H9 (cell line): ENCODE measurements around the gene MCHR1. TPM values are rescaled to one million over a fixed set of nuclear protein-coding genes. Genes with fewer than 3 reads are reported as not detected.
"Not testable (repeated sequence)": the region's sequence is repeated elsewhere in the genome, so short reads cannot be mapped to it uniquely, and the experiment has no call there.

ENCODE experiments used
- DNase-seq: peaks from one replicate; pipeline ENCODE4 v3.0.0-alpha.2; 2017
- H2AFZ ChIP-seq: one replicate; pipeline ENCODE4 v1.6.1; 2013; ENCODE audit warnings: mild to moderate bottlenecking, low read length, control low read depth, moderate library complexity
- H2AK5ac ChIP-seq: 2 replicates; pipeline ENCODE4 v1.6.1; 2013; ENCODE audit warnings: low read length, control low read depth, mixed read lengths; ENCODE audit not compliant: insufficient read length
- H2BK120ac ChIP-seq: one replicate; pipeline ENCODE4 v1.6.1; 2013; ENCODE audit warnings: low read depth, mild to moderate bottlenecking, low read length, control low read depth, inconsistent platforms; ENCODE audit not compliant: poor library complexity, severe bottlenecking
- H2BK12ac ChIP-seq: 2 replicates; pipeline ENCODE4 v1.6.1; 2013; ENCODE audit warnings: low read length, control low read depth, mixed read lengths, low read depth; ENCODE audit not compliant: insufficient read length
- H2BK15ac ChIP-seq: 2 replicates; pipeline ENCODE4 v1.6.1; 2013; ENCODE audit warnings: low read depth, low read length, control low read depth
- H2BK20ac ChIP-seq: one replicate; pipeline ENCODE4 v1.6.1; 2013; ENCODE audit warnings: low read depth, mild to moderate bottlenecking, low read length, control low read depth, inconsistent platforms; ENCODE audit not compliant: poor library complexity, severe bottlenecking
- H2BK5ac ChIP-seq: 2 replicates; pipeline ENCODE4 v1.6.1; 2013; ENCODE audit warnings: low read length, control low read depth, mixed read lengths; ENCODE audit not compliant: insufficient read length
- H3K14ac ChIP-seq: 2 replicates; pipeline ENCODE4 v1.6.1; 2013; ENCODE audit warnings: low read length, control low read depth; ENCODE audit not compliant: insufficient read depth
- H3K18ac ChIP-seq: 2 replicates; pipeline ENCODE4 v1.6.1; 2013; ENCODE audit warnings: low read depth, mild to moderate bottlenecking, mixed read lengths, low read length, control low read depth; ENCODE audit not compliant: insufficient read length
- H3K23ac ChIP-seq: 2 replicates; pipeline ENCODE4 v1.6.1; 2013; ENCODE audit warnings: low read length, control low read depth, mixed read lengths, low read depth; ENCODE audit not compliant: insufficient read length
- H3K23me2 ChIP-seq: 2 replicates; pipeline ENCODE4 v1.6.1; 2013; ENCODE audit warnings: low read depth, mild to moderate bottlenecking, mixed read lengths, low read length, control low read depth; ENCODE audit not compliant: insufficient read length, poor library complexity, severe bottlenecking
- H3K27ac ChIP-seq: 2 replicates; pipeline ENCODE4 v1.5.1; 2013; ENCODE audit warnings: low read length, control low read depth, mixed read lengths, low read depth; ENCODE audit not compliant: insufficient read length
- H3K27me3 ChIP-seq: 2 replicates; pipeline ENCODE4 v1.6.1; 2013; ENCODE audit warnings: low read length, control low read depth, inconsistent platforms; ENCODE audit not compliant: insufficient read depth
- H3K4ac ChIP-seq: 2 replicates; pipeline ENCODE4 v1.6.1; 2013; ENCODE audit warnings: low read depth, mild to moderate bottlenecking, control low read depth, inconsistent platforms, low read length, moderate library complexity
- H3K4me1 ChIP-seq: 2 replicates; pipeline ENCODE4 v1.6.1; 2013; ENCODE audit warnings: low read length, control low read depth, inconsistent platforms; ENCODE audit not compliant: insufficient read depth
- H3K4me2 ChIP-seq: 2 replicates; pipeline ENCODE4 v1.6.1; 2013; ENCODE audit warnings: low read length, control low read depth, mixed read lengths; ENCODE audit not compliant: insufficient read length, insufficient read depth
- H3K56ac ChIP-seq: 2 replicates; pipeline ENCODE4 v1.6.1; 2013; ENCODE audit warnings: low read depth, mild to moderate bottlenecking, mixed read lengths, low read length, control low read depth; ENCODE audit not compliant: insufficient read length
- H3K79me1 ChIP-seq: 2 replicates; pipeline ENCODE4 v1.6.1; 2013; ENCODE audit warnings: low read depth, mild to moderate bottlenecking, moderate library complexity, low read length, control low read depth, inconsistent platforms; ENCODE audit not compliant: insufficient read depth, poor library complexity, severe bottlenecking
- H3K79me2 ChIP-seq: 2 replicates; pipeline ENCODE4 v1.6.1; 2013; ENCODE audit warnings: low read length, control low read depth, inconsistent platforms; ENCODE audit not compliant: insufficient read depth
- H3K9ac ChIP-seq: 2 replicates; pipeline ENCODE4 v1.6.1; 2013; ENCODE audit warnings: low read length, control low read depth, mixed read lengths; ENCODE audit not compliant: insufficient read length; ENCODE audit errors: extremely low read depth
- H3K9me3 ChIP-seq: one replicate; pipeline ENCODE4 v1.6.1; 2013; ENCODE audit warnings: low read depth, low read length, inconsistent platforms; ENCODE audit not compliant: control insufficient read depth
- H3T11ph ChIP-seq: one replicate; pipeline ENCODE4 v1.6.1; 2013; ENCODE audit warnings: mild to moderate bottlenecking, low read length, control low read depth, inconsistent platforms
- H4K20me1 ChIP-seq: one replicate; pipeline ENCODE4 v1.6.1; 2013; ENCODE audit not compliant: control insufficient read depth, insufficient read length, insufficient read depth
- H4K5ac ChIP-seq: 2 replicates; pipeline ENCODE4 v1.6.1; 2013; ENCODE audit warnings: low read depth, mild to moderate bottlenecking, mixed read lengths, low read length, control low read depth; ENCODE audit not compliant: insufficient read length
- H4K8ac ChIP-seq: replicated peaks from 2 replicates; pipeline ENCODE4 v1.6.1; 2013; ENCODE audit warnings: low read length, control low read depth, mixed read lengths, low read depth; ENCODE audit not compliant: insufficient read length
- H4K91ac ChIP-seq: 2 replicates; pipeline ENCODE4 v1.6.1; 2013; ENCODE audit warnings: low read depth, mild to moderate bottlenecking, moderate library complexity, mixed read lengths, low read length, control low read depth; ENCODE audit not compliant: insufficient read length
- H3K27ac Mint-ChIP-seq, 3 experiments: 2 replicates in 2 of 3; 3 replicates in 1 of 3; pipeline ENCODE4 v1.8.0; 2020 to 2021; ENCODE audit warnings: mixed read lengths in 3 of 3, mild to moderate bottlenecking in 1 of 3, moderate library complexity in 1 of 3
- H3K27me3 Mint-ChIP-seq: 2 replicates; pipeline ENCODE4 v1.8.0; 2021; ENCODE audit warnings: low read depth, mild to moderate bottlenecking, moderate library complexity, mixed read lengths
- H3K36me3 Mint-ChIP-seq, 3 experiments: 2 replicates in 2 of 3; 3 replicates in 1 of 3; pipeline ENCODE4 v1.8.0; 2020 to 2021; ENCODE audit warnings: low read depth in 3 of 3, mixed read lengths in 3 of 3; ENCODE audit not compliant: insufficient read depth in 1 of 3
- H3K4me1 Mint-ChIP-seq, 2 experiments: 2 replicates each; pipeline ENCODE4 v1.8.0; 2020; ENCODE audit warnings: mixed read lengths in 2 of 2
- H3K4me3 Mint-ChIP-seq, 2 experiments: 2 replicates in 1 of 2; 3 replicates in 1 of 2; pipeline ENCODE4 v1.8.0; 2020 to 2021; ENCODE audit warnings: mild to moderate bottlenecking in 2 of 2, mixed read lengths in 2 of 2, moderate library complexity in 1 of 2
- H3K9me3 Mint-ChIP-seq, 2 experiments: 2 replicates in 1 of 2; 3 replicates in 1 of 2; pipeline ENCODE4 v1.8.0; 2020; ENCODE audit warnings: mild to moderate bottlenecking in 2 of 2, mixed read lengths in 2 of 2, moderate library complexity in 1 of 2
- WGBS: extraction: QIAGEN DNeasy Blood & Tissue Kit; methylation state at CpG from one replicate; pipeline ENCODE4 v1.1.7; 2013; ENCODE audit warnings: missing lambda C conversion rate, low lambda C conversion rate, mixed read lengths; ENCODE audit not compliant: insufficient read length; ENCODE audit errors: extremely low coverage; 5-methylcytosine and 5-hydroxymethylcytosine counted together
- total RNA-seq: library from RNA; stranded (reverse); gene quantifications from 2 replicates; pipeline ENCODE4 v1.2.1, GENCODE V29; 2021
- TF ChIP-seq, protein P1 (sequence below): fragments of 200-600 bp; sonication (generic); conservative IDR thresholded peaks from 3 replicates; pipeline ENCODE4 v1.8.0; 2021; ENCODE audit warnings: antibody characterized with exemption, mild to moderate bottlenecking

MCHR1 gene
- total RNA-seq, 1 experiment from 2014 or later: 2.9 TPM

DNA sequence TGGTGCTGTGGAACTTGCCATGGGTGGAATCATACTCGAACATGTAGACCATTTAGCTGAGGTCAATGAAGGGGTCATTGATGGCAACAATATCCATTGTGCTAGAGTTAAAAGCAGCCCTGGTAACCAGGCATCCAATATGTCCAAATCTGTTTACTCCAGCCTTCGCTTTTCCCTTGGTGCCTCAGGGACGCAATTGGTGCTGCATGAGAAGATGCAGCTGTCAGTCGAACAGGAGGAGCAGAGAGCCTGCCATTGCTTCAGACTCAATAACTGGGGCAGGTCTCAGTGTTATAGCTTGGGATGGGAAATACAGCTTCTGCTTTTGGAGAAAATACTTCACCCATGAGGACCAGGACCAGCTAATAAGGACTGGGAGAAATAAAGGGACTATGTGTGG is 5.0 kb upstream of the MCHR1 start:
- H3K36me3 Mint-ChIP-seq: peaks cover 0 to 1% (median 0%) of the 10 kb centered on the region in 3 experiments; a peak in 1 of 7 replicates
- no peak overlapping the region for H3K4me3 Mint-ChIP-seq
- H3K27me3 Mint-ChIP-seq: no peaks in the 10 kb centered on the region; the same call in 1 of the 2 replicates
- H2BK20ac ChIP-seq: no peak overlapping the region
- H3K79me2 ChIP-seq: no peaks in the 10 kb centered on the region
- no peak overlapping the region for H2AFZ ChIP-seq
- peaks cover 9% of the 10 kb centered on the region in 2 experiments for H3K4me1 Mint-ChIP-seq
- peaks cover 2% of the 10 kb centered on the region; the same call in 1 of the 2 replicates for H3K4me1 ChIP-seq
- no CpG with 5 or more reads among the region's 4 CpGs for WGBS
- no peak overlapping the region for H3T11ph ChIP-seq
- no peak overlapping the region for H3K4me2 ChIP-seq
- H2BK5ac ChIP-seq: no peak overlapping the region
- no peak overlapping the region for H2BK12ac ChIP-seq
- no peak overlapping the region for H2BK120ac ChIP-seq
- H4K8ac ChIP-seq: no peak overlapping the region
- H3K9me3 ChIP-seq: no peaks in the 10 kb centered on the region
- no peaks in the 10 kb centered on the region for H3K9me3 Mint-ChIP-seq
- TF ChIP-seq, protein P1, sequence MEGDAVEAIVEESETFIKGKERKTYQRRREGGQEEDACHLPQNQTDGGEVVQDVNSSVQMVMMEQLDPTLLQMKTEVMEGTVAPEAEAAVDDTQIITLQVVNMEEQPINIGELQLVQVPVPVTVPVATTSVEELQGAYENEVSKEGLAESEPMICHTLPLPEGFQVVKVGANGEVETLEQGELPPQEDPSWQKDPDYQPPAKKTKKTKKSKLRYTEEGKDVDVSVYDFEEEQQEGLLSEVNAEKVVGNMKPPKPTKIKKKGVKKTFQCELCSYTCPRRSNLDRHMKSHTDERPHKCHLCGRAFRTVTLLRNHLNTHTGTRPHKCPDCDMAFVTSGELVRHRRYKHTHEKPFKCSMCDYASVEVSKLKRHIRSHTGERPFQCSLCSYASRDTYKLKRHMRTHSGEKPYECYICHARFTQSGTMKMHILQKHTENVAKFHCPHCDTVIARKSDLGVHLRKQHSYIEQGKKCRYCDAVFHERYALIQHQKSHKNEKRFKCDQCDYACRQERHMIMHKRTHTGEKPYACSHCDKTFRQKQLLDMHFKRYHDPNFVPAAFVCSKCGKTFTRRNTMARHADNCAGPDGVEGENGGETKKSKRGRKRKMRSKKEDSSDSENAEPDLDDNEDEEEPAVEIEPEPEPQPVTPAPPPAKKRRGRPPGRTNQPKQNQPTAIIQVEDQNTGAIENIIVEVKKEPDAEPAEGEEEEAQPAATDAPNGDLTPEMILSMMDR: no peak
- no peak overlapping the region for H2BK15ac ChIP-seq
- no peak overlapping the region for H3K4ac ChIP-seq
- no peaks in the 10 kb centered on the region for H3K27me3 ChIP-seq
- no peak overlapping the region for H3K18ac ChIP-seq
- H4K91ac ChIP-seq: no peak overlapping the region
- H2AK5ac ChIP-seq: no peak overlapping the region
- H3K9ac ChIP-seq: no peak overlapping the region
- no peaks in the 10 kb centered on the region for H3K23me2 ChIP-seq
- no peak overlapping the region for H3K56ac ChIP-seq
- no peak overlapping the region for H3K23ac ChIP-seq
- H4K5ac ChIP-seq: no peak overlapping the region
- H3K27ac ChIP-seq: no peak overlapping the region
- H3K14ac ChIP-seq: no peak overlapping the region
- no peak for DNase-seq
- H3K27ac Mint-ChIP-seq: no peak overlapping the region
- H4K20me1 ChIP-seq: no peaks in the 10 kb centered on the region
- no peaks in the 10 kb centered on the region for H3K79me1 ChIP-seq

DNA sequence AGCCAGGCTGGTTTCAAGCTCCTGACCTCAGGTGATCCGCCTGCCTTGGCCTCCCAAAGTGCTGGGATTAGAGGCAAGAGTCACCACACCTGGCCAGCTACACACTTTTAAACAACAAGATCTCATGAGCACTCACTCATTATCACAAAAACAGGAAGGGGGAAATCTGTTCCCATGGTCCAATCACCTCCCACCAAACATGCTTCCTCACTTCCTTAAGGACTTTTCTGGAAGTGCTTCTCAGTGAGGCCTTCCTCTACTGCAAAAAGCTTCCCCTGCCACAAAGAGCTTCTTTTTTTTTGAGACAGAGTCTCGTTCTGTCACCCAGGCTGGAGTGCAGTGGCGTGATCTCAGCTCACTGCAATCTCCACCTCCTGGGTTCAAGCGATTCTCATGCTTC is 3.1 kb upstream of the MCHR1 start:
- peaks cover 27% of the 10 kb centered on the region in 2 experiments for H3K4me1 Mint-ChIP-seq
- not testable (repeated sequence) for H3K27ac ChIP-seq, H3K27me3 Mint-ChIP-seq, H2AK5ac ChIP-seq, H3K36me3 Mint-ChIP-seq, H4K91ac ChIP-seq, H3K9ac ChIP-seq, H3K23ac ChIP-seq, H3K14ac ChIP-seq, H3K18ac ChIP-seq, DNase-seq, H3K79me1 ChIP-seq, H3K4me3 Mint-ChIP-seq, H3K9me3 ChIP-seq, H3K4me2 ChIP-seq, H2BK20ac ChIP-seq, H3K79me2 ChIP-seq, H2BK120ac ChIP-seq, H4K20me1 ChIP-seq, H3T11ph ChIP-seq, H3K56ac ChIP-seq, H3K4ac ChIP-seq, H4K8ac ChIP-seq, H2BK5ac ChIP-seq, H2AFZ ChIP-seq, H3K9me3 Mint-ChIP-seq, H3K27me3 ChIP-seq, H2BK12ac ChIP-seq, H3K23me2 ChIP-seq, H2BK15ac ChIP-seq, H4K5ac ChIP-seq
- WGBS: no CpG with 5 or more reads among the region's 4 CpGs
- 0 out of 7 replicates have a peak overlapping the region, but pooled peaks of 1 of the 3 experiments have one; percentile 64 for H3K27ac Mint-ChIP-seq
- peaks cover 11% of the 10 kb centered on the region for H3K4me1 ChIP-seq
